Caco-2 (cell line): Measurements from ENCODE around the gene CRTC2. TPM values are rescaled to one million over a fixed set of nuclear protein-coding genes. Genes with fewer than 3 reads are reported as not detected.
"Not testable (repeated sequence)": the region's sequence is repeated elsewhere in the genome, so short reads cannot be mapped to it uniquely, and the experiment has no call there.

Experiments
- BruUV-seq: library from RNA; stranded (reverse); fragments of 400-500 nt; replicated peaks from 2 replicates; lab custom pipeline; 2021; lab: Mats Ljungman, UMichigan
- CTCF ChIA-PET: fragments of 300-600 bp; sonication (Branson Sonifier 250); formaldehyde crosslinking; loops from one replicate; lab custom pipeline; 2022; ENCODE audit warnings: antibody characterized with exemption; lab: Charles Lee
- POLR2A ChIA-PET: fragments of 300-600 bp; sonication (Branson Sonifier 250); formaldehyde crosslinking; loops from one replicate; lab custom pipeline; 2022; ENCODE audit warnings: antibody characterized with exemption; lab: Charles Lee
- DNase-seq, 2 experiments: peaks; one replicate each; pipeline versions ENCODE4 v3.0.0 to v3.0.0-alpha.2; 2020 to 2022
- H3K27me3 ChIP-seq: replicated peaks from 2 replicates; pipeline ENCODE4 v1.6.0; 2011; ENCODE audit warnings: low read length; ENCODE audit not compliant: control insufficient read depth, insufficient read depth
- H3K36me3 ChIP-seq: 2 replicates; pipeline ENCODE4 v1.5.1; 2011; ENCODE audit warnings: low read length; ENCODE audit not compliant: control insufficient read depth, insufficient read depth
- H3K4me1 ChIP-seq: fragments of 250-450 bp; sonication (Bioruptor Pico); 2 replicates; pipeline ENCODE4 v1.5.1; 2020; ENCODE audit warnings: mild to moderate bottlenecking
- H3K4me3 ChIP-seq: 2 replicates; pipeline ENCODE4 v1.5.1; 2011; ENCODE audit warnings: low read depth, mild to moderate bottlenecking, control low read depth, low read length
- H3K9me3 ChIP-seq: fragments of 250-450 bp; sonication (Bioruptor Pico); 2 replicates; pipeline ENCODE4 v1.5.1; 2020; ENCODE audit warnings: mild to moderate bottlenecking, moderate library complexity
- H3K27ac Mint-ChIP-seq: one replicate; pipeline ENCODE4 v1.8.0; 2022; ENCODE audit warnings: mixed read lengths; ENCODE audit not compliant: unreplicated experiment
- H3K27me3 Mint-ChIP-seq: one replicate; pipeline ENCODE4 v1.8.0; 2022; ENCODE audit warnings: mixed read lengths; ENCODE audit not compliant: insufficient read depth, unreplicated experiment
- H3K36me3 Mint-ChIP-seq: one replicate; pipeline ENCODE4 v1.8.0; 2022; ENCODE audit warnings: mild to moderate bottlenecking, mixed read lengths; ENCODE audit not compliant: insufficient read depth, unreplicated experiment
- H3K4me1 Mint-ChIP-seq: one replicate; pipeline ENCODE4 v1.8.0; 2022; ENCODE audit warnings: low read depth, mixed read lengths; ENCODE audit not compliant: unreplicated experiment
- H3K4me3 Mint-ChIP-seq: one replicate; pipeline ENCODE4 v1.8.0; 2022; ENCODE audit warnings: mild to moderate bottlenecking, moderate library complexity, mixed read lengths; ENCODE audit not compliant: unreplicated experiment
- H3K9me3 Mint-ChIP-seq: one replicate; pipeline ENCODE4 v1.8.0; 2022; ENCODE audit warnings: mixed read lengths; ENCODE audit not compliant: unreplicated experiment
- intact Hi-C: fragments of 100-400 bp; cut with micrococcal nuclease; formaldehyde crosslinking; loops from one replicate; pipeline ENCODE4 v1.10.0; 2022; ENCODE audit not compliant: unreplicated experiment
- total RNA-seq: library from RNA; stranded (reverse); gene quantifications from 2 replicates; pipeline ENCODE4 v1.2.3, GENCODE V29; 2022
- TF ChIP-seq, protein P1 (sequence below), 2 experiments: fragments of 200-600 bp in 1 of 2; IDR thresholded peaks; 1 replicate in 1 of 2; 2 replicates in 1 of 2; pipeline versions ENCODE4 v1.5.1 to v1.8.0; 2011 to 2022; ENCODE audit warnings: antibody characterized with exemption in 1 of 2, control low read depth in 1 of 2, inconsistent platforms in 1 of 2, low read depth in 1 of 2, low read length in 1 of 2, mild to moderate bottlenecking in 1 of 2, moderate library complexity in 1 of 2; ENCODE audit not compliant: insufficient read depth in 1 of 2, severe bottlenecking in 1 of 2, unreplicated experiment in 1 of 2

Gene CRTC2
- total RNA-seq, 1 experiment from 2014 or later: 24.4 TPM

DNA sequence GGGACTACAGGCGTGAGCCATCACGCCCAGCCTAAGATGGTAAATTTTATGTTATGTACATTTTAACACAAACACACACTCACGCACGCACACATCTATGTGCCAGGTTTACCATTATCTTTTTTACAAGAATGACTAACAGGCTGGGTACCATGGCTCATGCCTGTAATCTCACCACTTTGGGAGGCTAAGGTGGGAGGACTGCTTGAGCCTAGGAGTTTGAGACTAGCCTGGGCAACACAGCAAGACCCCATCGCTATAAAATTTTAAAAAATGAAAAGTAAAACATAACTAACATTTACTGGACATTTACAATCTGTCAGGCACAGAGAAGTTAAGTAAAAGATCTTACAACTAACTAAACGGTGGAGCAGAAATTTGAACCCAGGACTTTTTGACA lies 50.3 kb downstream of the CRTC2 start:
- Histone ChIP-seq H3K4me3 (no peak overlapping the region), H3K4me1 (no peaks in the 10 kb centered on the region), H3K27me3 (no peaks in the 10 kb centered on the region), H3K9me3 (no peaks in the 10 kb centered on the region), H3K36me3 (no peaks in the 10 kb centered on the region)
- no peak overlapping the region for H3K27ac Mint-ChIP-seq
- no peak overlapping the region for H3K4me3 Mint-ChIP-seq
- no TSS peak for BruUV-seq
- H3K4me1 Mint-ChIP-seq: peaks cover 7% of the 10 kb centered on the region
- no peak for DNase-seq
- ChIA-PET CTCF (interaction anchor here (0.7 kb wide), 1 partner anchor 12 kb away, joined by 6 read pairs; no protein-coding TSS in a partner anchor), POLR2A (no interaction called here)
- peaks cover 13% of the 10 kb centered on the region for H3K36me3 Mint-ChIP-seq
- peaks cover 15% of the 10 kb centered on the region for H3K9me3 Mint-ChIP-seq
- H3K27me3 Mint-ChIP-seq: no peaks in the 10 kb centered on the region
- intact Hi-C loops: no loop called here
- TF ChIP-seq, protein P1, sequence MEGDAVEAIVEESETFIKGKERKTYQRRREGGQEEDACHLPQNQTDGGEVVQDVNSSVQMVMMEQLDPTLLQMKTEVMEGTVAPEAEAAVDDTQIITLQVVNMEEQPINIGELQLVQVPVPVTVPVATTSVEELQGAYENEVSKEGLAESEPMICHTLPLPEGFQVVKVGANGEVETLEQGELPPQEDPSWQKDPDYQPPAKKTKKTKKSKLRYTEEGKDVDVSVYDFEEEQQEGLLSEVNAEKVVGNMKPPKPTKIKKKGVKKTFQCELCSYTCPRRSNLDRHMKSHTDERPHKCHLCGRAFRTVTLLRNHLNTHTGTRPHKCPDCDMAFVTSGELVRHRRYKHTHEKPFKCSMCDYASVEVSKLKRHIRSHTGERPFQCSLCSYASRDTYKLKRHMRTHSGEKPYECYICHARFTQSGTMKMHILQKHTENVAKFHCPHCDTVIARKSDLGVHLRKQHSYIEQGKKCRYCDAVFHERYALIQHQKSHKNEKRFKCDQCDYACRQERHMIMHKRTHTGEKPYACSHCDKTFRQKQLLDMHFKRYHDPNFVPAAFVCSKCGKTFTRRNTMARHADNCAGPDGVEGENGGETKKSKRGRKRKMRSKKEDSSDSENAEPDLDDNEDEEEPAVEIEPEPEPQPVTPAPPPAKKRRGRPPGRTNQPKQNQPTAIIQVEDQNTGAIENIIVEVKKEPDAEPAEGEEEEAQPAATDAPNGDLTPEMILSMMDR (IDR thresholded peaks at IDR 0.05; ENCODE audit: insufficient read depth in 1 of 2, low read depth in 1 of 2, low read length in 1 of 2, severe bottlenecking in 1 of 2, unreplicated experiment in 1 of 2): no peak

DNA sequence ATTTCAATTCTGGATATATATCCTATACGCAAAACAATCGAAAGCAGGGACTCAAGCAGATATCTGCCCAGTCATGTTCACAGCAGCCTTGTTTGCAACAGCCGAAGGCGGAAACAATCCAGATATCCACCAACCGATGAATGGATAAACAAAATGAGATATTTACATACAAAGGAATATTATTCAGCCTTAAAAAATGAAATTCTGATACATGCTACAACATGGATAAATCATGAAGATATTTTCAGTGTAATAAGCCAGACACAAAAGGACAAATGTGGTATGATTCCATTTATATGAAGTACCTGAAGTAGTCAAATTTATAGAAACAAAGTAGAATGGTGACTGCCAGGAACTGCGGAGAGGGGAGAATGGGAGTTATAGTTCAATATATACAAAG lies 51.3 kb downstream of the CRTC2 start:
- Mint-ChIP-seq H3K4me1 (peaks cover 7% of the 10 kb centered on the region), H3K27ac (no peak overlapping the region), H3K27me3 (no peaks in the 10 kb centered on the region), H3K36me3 (peaks cover 13% of the 10 kb centered on the region), H3K4me3 (no peak overlapping the region), H3K9me3 (peaks cover 15% of the 10 kb centered on the region)
- ChIA-PET POLR2A (no interaction called here), CTCF (no interaction called here)
- intact Hi-C loops: no loop called here
- no peaks in the 10 kb centered on the region for H3K36me3 ChIP-seq
- H3K4me3 ChIP-seq: no peak overlapping the region
- TF ChIP-seq, protein P1 (IDR thresholded peaks at IDR 0.05; ENCODE audit: insufficient read depth in 1 of 2, low read depth in 1 of 2, low read length in 1 of 2, severe bottlenecking in 1 of 2, unreplicated experiment in 1 of 2): no peak
- no peaks in the 10 kb centered on the region for H3K9me3 ChIP-seq
- H3K4me1 ChIP-seq: no peaks in the 10 kb centered on the region
- no peak for DNase-seq
- no peaks in the 10 kb centered on the region for H3K27me3 ChIP-seq
- BruUV-seq: no TSS peak

DNA sequence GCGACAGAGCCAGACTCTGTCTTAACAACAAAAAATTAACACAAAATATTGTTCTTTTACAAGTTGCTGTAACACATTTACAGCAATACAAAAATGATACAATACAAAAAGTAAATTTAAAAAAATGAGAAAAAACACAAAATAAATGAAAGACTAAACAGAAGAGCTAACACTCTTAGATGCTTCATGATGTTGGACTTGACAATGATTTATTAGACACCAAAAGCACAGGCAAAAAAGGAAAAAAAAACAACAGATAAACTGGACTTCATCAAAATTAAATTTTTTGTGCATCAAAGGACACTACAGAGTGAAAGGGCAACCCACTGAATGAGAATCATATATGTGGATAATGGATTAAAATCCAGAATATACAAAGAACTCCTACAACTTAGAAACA lies 52.0 kb downstream of the CRTC2 start:
- peaks cover 6% of the 10 kb centered on the region for H3K4me1 Mint-ChIP-seq
- POLR2A ChIA-PET: interaction anchor here (0.6 kb wide), 1 partner anchor 20 kb away, joined by 17 read pairs; no protein-coding TSS in a partner anchor
- Histone ChIP-seq H3K4me3 (no peak overlapping the region), H3K27me3 (no peaks in the 10 kb centered on the region), H3K4me1 (no peaks in the 10 kb centered on the region), H3K9me3 (no peaks in the 10 kb centered on the region), H3K36me3 (no peaks in the 10 kb centered on the region)
- no peak overlapping the region for H3K27ac Mint-ChIP-seq
- CTCF ChIA-PET: no interaction called here
- H3K9me3 Mint-ChIP-seq: peaks cover 8% of the 10 kb centered on the region
- TF ChIP-seq, protein P1 (IDR thresholded peaks at IDR 0.05; ENCODE audit: insufficient read depth in 1 of 2, low read depth in 1 of 2, low read length in 1 of 2, severe bottlenecking in 1 of 2, unreplicated experiment in 1 of 2): no peak
- H3K36me3 Mint-ChIP-seq: peaks cover 13% of the 10 kb centered on the region
- no peaks in the 10 kb centered on the region for H3K27me3 Mint-ChIP-seq
- intact Hi-C loops: no loop called here
- no TSS peak for BruUV-seq
- H3K4me3 Mint-ChIP-seq: no peak overlapping the region
- no peak for DNase-seq

DNA sequence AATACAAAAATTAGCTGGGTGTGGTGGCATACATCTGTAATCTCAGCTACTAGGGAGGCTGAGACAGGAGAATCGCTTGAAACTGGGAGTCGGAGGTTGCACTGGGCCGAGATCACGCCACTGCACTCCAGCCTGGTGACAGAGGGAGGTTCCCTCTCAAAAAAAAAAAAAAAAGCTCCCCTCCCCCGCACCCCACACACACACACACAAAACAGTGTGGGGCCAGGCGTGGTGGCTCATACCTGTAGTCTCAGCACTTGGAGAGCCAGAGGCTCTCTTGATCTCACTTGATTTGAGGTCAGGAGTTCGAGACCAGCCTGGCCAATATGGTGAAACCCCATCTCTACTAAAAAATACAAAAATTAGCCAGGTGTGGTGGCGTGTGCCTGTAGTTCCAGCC lies 52.5 kb downstream of the CRTC2 start:
- H3K27me3 Mint-ChIP-seq, CTCF ChIA-PET, H3K4me3 ChIP-seq, H3K36me3 ChIP-seq, intact Hi-C loops, H3K27me3 ChIP-seq, H3K4me3 Mint-ChIP-seq, BruUV-seq, H3K9me3 Mint-ChIP-seq, H3K9me3 ChIP-seq, H3K27ac Mint-ChIP-seq, DNase-seq, H3K4me1 ChIP-seq, H3K4me1 Mint-ChIP-seq: not testable (repeated sequence)
- POLR2A ChIA-PET: interaction anchor here (0.6 kb wide), 1 partner anchor 19 kb away, joined by 17 read pairs; no protein-coding TSS in a partner anchor
- peaks cover 13% of the 10 kb centered on the region for H3K36me3 Mint-ChIP-seq
